PC-9 (cell line): Measurements from ENCODE around the gene RPS5. TPM values are rescaled to one million over a fixed set of nuclear protein-coding genes. Genes with fewer than 3 reads are reported as not detected.

Source experiments
- BruUV-seq: library from RNA; stranded (reverse); fragments of 400-500 nt; replicated peaks from 2 replicates; lab custom pipeline; 2021; lab: Mats Ljungman, UMichigan
- CTCF ChIA-PET: fragments of 300-600 bp; sonication (Branson Sonifier 250); formaldehyde crosslinking; loops from one replicate; lab custom pipeline; 2022; ENCODE audit warnings: antibody characterized with exemption; lab: Charles Lee
- POLR2A ChIA-PET: fragments of 300-600 bp; sonication (Branson Sonifier 250); formaldehyde crosslinking; loops from one replicate; lab custom pipeline; 2022; ENCODE audit warnings: antibody characterized with exemption; ENCODE audit not compliant: unreplicated experiment; lab: Charles Lee
- DNase-seq, 2 experiments: peaks; one replicate each; pipeline versions ENCODE4 v3.0.0 to v3.0.0-alpha.2; 2015 to 2022; ENCODE audit warnings: mixed read lengths in 1 of 2
- H2AFZ ChIP-seq: fragments of 200-600 bp; sonication (generic); 2 replicates; pipeline ENCODE4 v1.8.1; 2017; ENCODE audit warnings: antibody characterized with exemption
- H3F3A ChIP-seq: fragments of 200-600 bp; sonication (generic); 2 replicates; pipeline ENCODE4 v1.8.1; 2017; ENCODE audit warnings: antibody characterized with exemption, mild to moderate bottlenecking, low read depth; ENCODE audit not compliant: insufficient read depth
- H3K27ac ChIP-seq: fragments of 200-600 bp; sonication (generic); 2 replicates; pipeline ENCODE4 v1.6.1; 2016; ENCODE audit warnings: mixed run types
- H3K27me3 ChIP-seq: fragments of 200-600 bp; sonication (generic); 2 replicates; pipeline ENCODE4 v1.6.1; 2016; ENCODE audit warnings: low read depth, mixed run types; ENCODE audit not compliant: insufficient read depth
- H3K36me3 ChIP-seq: fragments of 200-600 bp; sonication (generic); 2 replicates; pipeline ENCODE4 v1.6.1; 2016; ENCODE audit warnings: low read depth, mixed run types
- H3K4me1 ChIP-seq: fragments of 200-600 bp; sonication (generic); replicated peaks from 2 replicates; pipeline ENCODE4 v1.6.1; 2016; ENCODE audit warnings: mixed run types; ENCODE audit not compliant: insufficient read depth
- H3K4me2 ChIP-seq: fragments of 200-600 bp; sonication (generic); 2 replicates; pipeline ENCODE4 v1.6.1; 2017; ENCODE audit warnings: mixed run types
- H3K4me3 ChIP-seq: fragments of 200-600 bp; sonication (generic); 2 replicates; pipeline ENCODE4 v1.6.1; 2016; ENCODE audit warnings: mixed run types
- H3K79me2 ChIP-seq: fragments of 200-600 bp; sonication (generic); 2 replicates; pipeline ENCODE4 v1.6.1; 2017; ENCODE audit warnings: low read depth, mixed run types
- H3K9me2 ChIP-seq: fragments of 200-600 bp; sonication (generic); 2 replicates; pipeline ENCODE4 v1.8.1; 2017; ENCODE audit warnings: mild to moderate bottlenecking; ENCODE audit not compliant: insufficient read depth
- H3K9me3 ChIP-seq: fragments of 200-600 bp; sonication (generic); 2 replicates; pipeline ENCODE4 v1.8.1; 2016; ENCODE audit warnings: low read depth; ENCODE audit not compliant: insufficient read depth
- H4K20me1 ChIP-seq: fragments of 200-600 bp; sonication (generic); 2 replicates; pipeline ENCODE4 v1.8.1; 2017; ENCODE audit not compliant: insufficient read depth
- EZH2 ChIP-seq: fragments of 200-600 bp; sonication (generic); IDR thresholded peaks from 2 replicates; pipeline ENCODE4 v1.8.0; 2017; ENCODE audit warnings: antibody characterized with exemption, low read depth
- intact Hi-C: fragments of 100-400 bp; cut with micrococcal nuclease; formaldehyde crosslinking; loops from one replicate; pipeline ENCODE4 v1.10.0; 2022; ENCODE audit not compliant: unreplicated experiment
- total RNA-seq: library from RNA; stranded (reverse); gene quantifications from 2 replicates; pipeline ENCODE4 v1.2.3, GENCODE V29; 2021
- TF ChIP-seq, protein P1 (sequence below): fragments of 200-600 bp; sonication (generic); conservative IDR thresholded peaks from 2 replicates; pipeline ENCODE4 v1.6.1; 2017; ENCODE audit warnings: mixed run types, antibody characterized with exemption, mild to moderate bottlenecking, moderate library complexity

Gene RPS5
- total RNA-seq, 1 experiment from 2014 or later, result 961 TPM

DNA sequence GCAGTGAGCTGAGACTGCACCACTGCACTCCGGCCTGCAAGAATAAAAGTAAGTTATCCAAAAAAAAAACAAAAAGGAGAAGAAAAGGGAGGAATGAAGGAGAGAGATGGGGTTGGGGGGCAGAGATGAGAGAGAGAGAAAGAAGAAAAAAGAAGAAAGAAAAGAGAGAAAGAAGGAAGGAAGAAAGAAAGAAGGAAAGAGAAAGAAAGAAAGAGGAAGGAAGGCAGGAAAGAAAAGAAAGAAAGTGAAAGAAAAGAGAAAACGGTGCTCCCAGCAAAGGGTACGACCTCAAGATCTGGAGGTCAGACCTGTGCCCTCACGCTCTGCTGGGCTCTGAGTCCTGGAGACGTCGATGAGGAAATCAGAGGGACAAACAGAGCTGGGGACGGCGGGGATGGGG lies 37.5 kb upstream of the RPS5 start:
- POLR2A ChIA-PET, result no interaction called here
- CTCF ChIA-PET, result no interaction called here
- no peak for TF ChIP-seq EZH2
- TF ChIP-seq, protein P1, sequence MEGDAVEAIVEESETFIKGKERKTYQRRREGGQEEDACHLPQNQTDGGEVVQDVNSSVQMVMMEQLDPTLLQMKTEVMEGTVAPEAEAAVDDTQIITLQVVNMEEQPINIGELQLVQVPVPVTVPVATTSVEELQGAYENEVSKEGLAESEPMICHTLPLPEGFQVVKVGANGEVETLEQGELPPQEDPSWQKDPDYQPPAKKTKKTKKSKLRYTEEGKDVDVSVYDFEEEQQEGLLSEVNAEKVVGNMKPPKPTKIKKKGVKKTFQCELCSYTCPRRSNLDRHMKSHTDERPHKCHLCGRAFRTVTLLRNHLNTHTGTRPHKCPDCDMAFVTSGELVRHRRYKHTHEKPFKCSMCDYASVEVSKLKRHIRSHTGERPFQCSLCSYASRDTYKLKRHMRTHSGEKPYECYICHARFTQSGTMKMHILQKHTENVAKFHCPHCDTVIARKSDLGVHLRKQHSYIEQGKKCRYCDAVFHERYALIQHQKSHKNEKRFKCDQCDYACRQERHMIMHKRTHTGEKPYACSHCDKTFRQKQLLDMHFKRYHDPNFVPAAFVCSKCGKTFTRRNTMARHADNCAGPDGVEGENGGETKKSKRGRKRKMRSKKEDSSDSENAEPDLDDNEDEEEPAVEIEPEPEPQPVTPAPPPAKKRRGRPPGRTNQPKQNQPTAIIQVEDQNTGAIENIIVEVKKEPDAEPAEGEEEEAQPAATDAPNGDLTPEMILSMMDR, result no peak

DNA sequence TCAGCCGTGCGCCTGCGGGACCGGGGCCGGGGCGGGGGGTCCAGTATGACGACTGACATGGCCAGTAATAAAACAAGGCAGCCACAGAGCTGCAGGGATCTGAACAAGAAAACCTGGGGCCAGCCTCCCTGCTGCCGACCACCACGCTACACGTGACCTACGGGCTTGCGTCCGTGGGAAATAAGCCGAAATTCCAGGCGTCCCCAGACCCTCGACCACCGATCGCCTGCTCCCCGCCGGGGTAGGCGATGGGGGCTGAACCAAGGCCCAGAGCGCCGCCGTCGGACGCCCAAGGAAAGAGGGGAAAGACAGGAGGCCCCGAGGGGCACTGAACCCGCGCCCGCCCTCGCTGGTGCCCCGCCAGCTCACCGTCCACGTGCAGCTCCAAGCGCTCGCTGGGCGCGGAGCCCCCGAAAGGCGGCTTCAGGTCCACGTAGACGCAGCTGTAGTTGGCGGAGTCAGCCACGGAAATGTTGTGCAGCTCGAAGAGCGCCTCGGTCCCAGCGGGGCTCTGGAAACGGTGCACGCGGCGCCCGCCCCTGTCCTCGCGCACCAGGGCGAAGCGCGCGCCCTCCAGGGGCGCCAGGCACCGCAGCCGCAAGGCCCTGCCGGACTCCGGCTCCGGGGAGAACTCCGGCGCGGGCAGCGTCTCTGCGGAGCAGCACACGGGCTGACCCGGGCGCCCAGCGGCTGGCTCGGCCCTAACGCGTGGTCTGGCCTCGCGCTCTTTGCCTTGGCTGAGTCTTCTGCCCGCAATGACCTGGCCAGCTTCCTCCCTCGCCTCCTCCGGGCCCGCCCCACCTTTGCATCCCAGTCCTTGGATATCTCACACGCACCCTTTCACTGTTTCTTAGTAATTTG lies 36.8 kb upstream of the RPS5 start:
- no peaks in the 10 kb centered on the region for H3K9me3 ChIP-seq
- intact Hi-C loops, result no loop called here
- no TSS peak for BruUV-seq
- CTCF ChIA-PET, result no interaction called here
- H3F3A ChIP-seq, result no peaks in the 10 kb centered on the region
- H4K20me1 ChIP-seq, result no peaks in the 10 kb centered on the region
- no peaks in the 10 kb centered on the region for H3K4me1 ChIP-seq
- TF ChIP-seq EZH2, result no peak
- TF ChIP-seq, protein P1, result no peak
- H2AFZ ChIP-seq, result no peak overlapping the region
- DNase-seq, result no peak
- no peak overlapping the region for H3K27ac ChIP-seq
- no peaks in the 10 kb centered on the region for H3K9me2 ChIP-seq
- no peaks in the 10 kb centered on the region for H3K79me2 ChIP-seq
- H3K36me3 ChIP-seq, result no peaks in the 10 kb centered on the region
- POLR2A ChIA-PET, result no interaction called here
- H3K4me3 ChIP-seq, result no peak overlapping the region
- no peak overlapping the region for H3K4me2 ChIP-seq
- H3K27me3 ChIP-seq, result no peaks in the 10 kb centered on the region

More for the DNA sequence above, 37.5 kb upstream of the RPS5 start:
- intact Hi-C loops, result no loop called here
- Histone ChIP-seq H2AFZ (no peak overlapping the region), H3K4me3 (no peak overlapping the region), H3K4me2 (no peak overlapping the region), H3K9me3 (no peaks in the 10 kb centered on the region), H3K27ac (no peak overlapping the region), H3K79me2 (no peaks in the 10 kb centered on the region), H3K4me1 (no peaks in the 10 kb centered on the region), H4K20me1 (no peaks in the 10 kb centered on the region), H3K36me3 (no peaks in the 10 kb centered on the region), H3K27me3 (no peaks in the 10 kb centered on the region), H3F3A (no peaks in the 10 kb centered on the region), H3K9me2 (no peaks in the 10 kb centered on the region)
- no peak for DNase-seq
- no TSS peak for BruUV-seq

DNA sequence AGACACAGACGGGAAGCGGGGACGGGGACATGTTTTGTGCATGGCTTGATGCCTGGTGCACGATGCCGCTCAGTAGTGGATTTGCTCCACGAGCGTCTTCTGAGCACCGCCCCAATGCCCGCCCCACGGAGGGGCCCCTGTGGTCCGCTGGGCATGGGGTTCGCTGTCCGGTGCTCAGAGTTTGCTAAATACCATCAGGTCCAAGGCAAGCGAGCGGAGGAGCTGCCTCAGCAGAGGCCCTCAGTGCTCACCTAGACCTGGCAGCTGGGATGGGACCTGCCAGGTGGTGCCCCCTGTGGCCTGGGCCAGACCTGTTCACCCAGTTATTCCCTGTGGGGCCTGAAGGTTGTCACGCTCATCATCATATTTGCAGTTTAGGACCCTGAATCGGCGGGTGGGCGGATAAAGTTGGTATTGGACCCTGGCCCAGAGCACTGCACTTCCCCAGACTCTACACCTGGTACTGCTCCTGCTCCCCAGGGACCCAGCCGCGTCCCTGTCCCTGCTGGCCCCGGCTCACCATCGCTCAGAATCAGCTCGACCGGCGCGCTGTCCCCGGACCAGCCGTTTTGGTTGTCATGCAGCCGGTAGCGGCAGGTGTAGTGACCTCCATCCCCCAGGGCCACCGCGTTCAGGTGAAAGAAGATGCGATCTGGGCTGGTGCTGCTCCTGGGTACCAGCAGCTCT lies 36.1 kb upstream of the RPS5 start:
- Histone ChIP-seq H3K4me2 (no peak overlapping the region), H4K20me1 (no peaks in the 10 kb centered on the region), H3K9me3 (no peaks in the 10 kb centered on the region), H3K79me2 (no peaks in the 10 kb centered on the region), H3K4me1 (no peaks in the 10 kb centered on the region), H3F3A (no peaks in the 10 kb centered on the region), H3K4me3 (no peak overlapping the region), H2AFZ (no peak overlapping the region), H3K27ac (no peak overlapping the region), H3K9me2 (no peaks in the 10 kb centered on the region), H3K36me3 (no peaks in the 10 kb centered on the region), H3K27me3 (no peaks in the 10 kb centered on the region)
- POLR2A ChIA-PET, result interaction anchor here (0.6 kb wide), 1 partner anchor 81 kb away, joined by 3 read pairs; no protein-coding TSS in a partner anchor
- CTCF ChIA-PET, result no interaction called here
- TF ChIP-seq, protein P1, result no peak
- intact Hi-C loops, result no loop called here
- no peak for DNase-seq
- BruUV-seq, result no TSS peak
